Left forelimb (tissue), 1 donor: ENCODE data around the gene DYNLRB2.

ENCODE experiments used
- DNase-seq: peaks from one replicate; pipeline ENCODE4 v3.0.0-alpha.2; 2018; ENCODE audit warnings: low spot score

Gene DYNLRB2

DNA sequence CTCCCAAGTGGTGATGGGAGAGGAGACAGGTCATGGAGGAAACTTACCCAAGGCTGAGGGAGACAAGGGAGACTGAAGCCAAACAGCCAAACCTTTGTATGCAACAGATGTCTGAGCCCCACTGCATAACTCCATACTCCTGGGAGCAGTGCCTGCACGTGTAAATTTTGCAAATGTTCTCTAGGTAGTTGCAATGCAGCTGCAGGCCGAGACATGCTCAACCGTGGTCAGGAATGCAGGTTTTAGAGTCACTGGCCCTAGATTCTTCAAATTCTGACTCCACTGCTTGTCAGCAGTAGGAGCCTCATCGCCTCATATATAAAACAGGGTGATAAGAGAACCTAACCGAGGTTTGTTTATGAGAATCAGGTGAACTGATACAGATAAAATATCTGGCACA, 11.5 kb downstream of the DYNLRB2 start:
- DNase-seq: no peak

DNA sequence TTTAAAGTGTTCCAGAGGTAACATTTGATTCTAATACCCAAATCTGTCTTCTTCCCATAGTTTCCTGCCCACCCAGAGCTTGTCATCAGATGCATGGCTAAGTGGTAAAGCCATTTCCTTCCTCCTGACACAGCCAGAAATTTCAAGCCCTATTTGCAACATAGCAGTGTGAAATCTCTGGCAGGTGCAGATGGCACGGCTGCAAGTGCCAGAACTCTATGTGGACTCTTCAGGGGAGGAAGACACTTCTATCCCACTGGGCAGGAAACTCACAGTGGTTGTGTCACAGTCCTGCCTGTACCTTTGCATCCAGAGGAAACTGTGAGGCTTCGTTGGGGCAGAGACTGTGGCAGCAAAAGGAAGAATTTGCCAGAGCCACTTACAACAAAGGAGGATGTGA, 13.2 kb downstream of the DYNLRB2 start:
- DNase-seq: no peak

DNA sequence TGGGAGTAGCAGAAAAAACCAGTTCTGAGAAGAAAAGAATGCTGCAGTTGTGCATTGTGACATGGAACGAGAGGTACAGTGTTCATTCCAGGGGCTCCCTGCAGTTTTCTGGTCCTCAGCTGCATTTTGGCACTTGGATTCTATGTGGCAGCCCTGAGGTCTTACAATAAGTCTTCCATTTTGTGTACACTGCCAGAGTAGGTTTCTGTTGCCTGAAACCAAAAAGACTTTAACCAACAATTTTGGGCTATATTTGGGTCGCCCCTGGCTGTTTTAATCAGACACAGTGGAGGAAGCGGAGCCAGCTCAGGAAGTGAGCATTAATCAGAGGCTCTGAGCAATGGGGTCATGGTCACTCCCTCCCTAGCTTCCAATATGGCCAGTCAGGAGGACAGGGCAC, 15.7 kb downstream of the DYNLRB2 start:
- no peak for DNase-seq

DNA sequence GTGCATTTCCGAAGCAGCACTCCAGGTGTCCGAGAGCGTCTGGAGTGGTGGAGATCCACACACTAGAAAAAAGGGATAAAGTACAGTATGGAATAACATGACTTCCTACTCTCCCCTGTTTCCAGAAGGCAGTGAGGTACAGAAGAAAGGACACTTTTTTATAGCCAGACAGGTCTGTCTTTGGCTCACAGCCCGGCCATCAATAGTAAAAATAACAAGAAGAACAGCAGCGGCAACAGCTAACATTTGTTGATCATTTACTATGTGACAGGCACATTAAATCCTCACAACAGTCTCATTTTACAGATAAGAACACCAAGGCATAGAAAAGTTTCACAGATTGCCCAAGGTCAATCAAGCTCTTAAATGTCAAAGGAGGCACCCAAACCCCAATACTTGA, 16.2 kb downstream of the DYNLRB2 start:
- DNase-seq: no peak

DNA sequence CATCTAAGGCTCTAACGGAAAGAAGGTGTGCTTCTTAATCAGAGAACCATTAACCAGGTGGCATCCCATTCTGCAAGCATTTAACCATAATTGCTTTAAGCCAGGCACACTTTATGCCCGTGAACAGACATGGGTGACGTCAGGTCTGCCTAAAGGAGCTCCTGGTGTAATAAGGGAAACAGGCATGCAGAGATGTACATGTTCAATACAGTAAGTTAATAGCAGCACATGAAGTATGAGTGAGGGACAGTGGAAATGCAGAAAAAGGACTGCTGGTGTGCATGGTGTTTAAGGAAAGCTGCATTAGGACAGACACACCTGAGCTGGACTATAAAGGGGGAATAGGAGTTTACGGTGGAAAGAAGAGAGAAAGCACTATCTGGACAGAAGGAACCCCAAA, 18.6 kb downstream of the DYNLRB2 start:
- DNase-seq: no peak

DNA sequence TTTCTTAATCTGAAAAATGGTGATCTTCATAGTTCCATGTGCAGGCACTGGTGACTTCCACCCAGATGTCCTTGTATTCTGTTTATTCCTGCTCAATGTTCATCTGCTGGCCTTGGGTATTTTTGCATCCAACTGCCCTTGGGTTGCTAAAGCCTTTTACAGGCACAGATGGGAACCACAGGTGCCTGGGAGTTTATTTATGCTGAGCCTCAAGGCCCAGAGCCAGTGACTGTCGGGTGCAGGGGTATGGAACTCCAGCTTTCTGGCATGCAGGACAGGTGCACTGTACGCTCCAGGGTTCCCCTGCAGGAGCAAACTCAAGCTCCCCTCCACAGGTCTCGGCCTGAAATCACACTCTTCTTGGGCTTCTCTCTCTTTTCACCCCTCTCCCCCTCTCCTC, 22.3 kb downstream of the DYNLRB2 start:
- no peak for DNase-seq

DNA sequence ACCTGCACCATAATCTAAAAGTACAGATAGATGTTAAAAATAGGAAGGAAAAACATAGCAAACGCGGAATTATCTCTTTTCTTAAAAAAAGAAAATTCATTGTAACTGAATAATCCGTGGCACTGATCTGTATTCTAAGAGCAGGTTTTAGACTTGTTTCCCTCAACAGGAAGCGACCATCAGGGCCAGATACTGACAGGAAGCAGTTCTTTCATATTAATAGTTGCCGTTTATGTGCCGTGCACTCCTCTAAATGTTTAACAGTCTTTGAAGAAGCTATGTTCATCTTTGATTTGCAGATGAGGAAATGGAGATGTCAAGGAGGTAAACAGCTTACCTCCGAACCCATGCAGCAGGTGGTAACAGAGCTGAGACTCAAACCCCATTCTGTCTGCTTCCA, 23.6 kb downstream of the DYNLRB2 start:
- DNase-seq: no peak

DNA sequence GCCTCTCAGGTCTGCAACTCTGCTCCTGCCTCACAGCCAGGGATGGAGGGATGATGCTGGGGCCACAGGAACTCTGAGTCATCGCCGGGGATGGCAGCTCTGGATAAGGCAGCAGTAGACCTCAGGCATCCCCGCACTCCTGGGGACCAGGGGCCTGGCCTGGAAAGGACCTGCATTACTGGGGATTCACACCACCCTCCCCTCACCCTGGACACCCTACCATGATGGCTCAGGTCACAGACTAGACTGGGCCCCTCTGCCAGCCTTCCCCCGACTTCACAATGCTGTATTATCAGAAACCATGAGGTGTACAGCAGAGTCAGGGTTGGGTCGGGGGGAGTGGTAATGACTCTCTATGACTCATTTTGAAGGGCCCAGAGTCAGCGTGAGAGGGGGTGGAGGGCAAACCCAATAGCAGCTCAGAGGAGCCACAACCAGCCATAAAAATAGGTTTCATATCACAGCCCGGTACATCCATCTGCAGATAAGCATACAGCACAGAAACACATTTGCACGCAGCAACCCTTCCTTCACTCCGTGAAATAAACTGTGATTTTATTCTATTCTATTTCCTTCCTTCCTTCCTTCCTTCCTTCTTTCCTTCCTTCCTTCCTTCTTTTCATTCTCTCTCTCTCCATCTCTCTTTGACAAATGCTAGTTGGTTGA, 28.8 kb downstream of the DYNLRB2 start:
- no peak for DNase-seq

DNA sequence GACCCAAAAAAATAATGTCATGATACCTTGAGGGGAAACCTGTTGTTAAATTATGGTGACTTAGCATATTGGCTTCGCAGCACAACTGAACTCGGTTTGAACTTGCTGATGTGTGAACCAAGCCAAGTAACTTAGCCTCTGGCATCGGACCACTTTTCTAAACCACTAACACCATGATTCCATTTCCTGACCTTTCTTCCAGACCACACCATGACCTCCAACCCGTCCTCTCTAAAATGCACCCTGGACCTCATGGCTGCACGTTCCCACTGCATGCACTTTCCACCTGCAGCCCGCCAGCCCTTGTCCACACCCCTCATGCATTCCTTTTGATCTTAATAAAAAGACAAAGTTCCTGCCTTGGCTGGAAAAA, 29.3 kb downstream of the DYNLRB2 start:
- DNase-seq: no peak

DNA sequence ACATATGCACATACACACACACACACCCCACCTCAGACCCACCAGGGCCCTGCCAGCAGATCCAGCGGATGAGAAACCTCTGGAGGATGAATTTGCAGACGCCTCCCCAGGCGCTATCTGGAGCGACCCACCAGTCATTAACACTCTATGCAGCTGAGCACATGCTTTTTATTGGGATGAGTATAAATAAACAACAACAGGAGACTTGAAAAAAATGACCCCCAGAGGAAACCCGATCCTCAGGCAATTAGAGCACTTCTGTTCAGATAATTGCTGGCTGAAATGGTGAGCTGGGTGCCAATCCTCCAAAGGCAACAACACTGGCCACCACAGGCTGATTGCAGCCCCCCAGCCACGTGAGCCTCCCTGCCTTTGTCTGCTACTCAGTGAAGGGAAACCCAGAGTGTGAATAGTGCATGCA, 32.9 kb downstream of the DYNLRB2 start:
- no peak for DNase-seq

DNA sequence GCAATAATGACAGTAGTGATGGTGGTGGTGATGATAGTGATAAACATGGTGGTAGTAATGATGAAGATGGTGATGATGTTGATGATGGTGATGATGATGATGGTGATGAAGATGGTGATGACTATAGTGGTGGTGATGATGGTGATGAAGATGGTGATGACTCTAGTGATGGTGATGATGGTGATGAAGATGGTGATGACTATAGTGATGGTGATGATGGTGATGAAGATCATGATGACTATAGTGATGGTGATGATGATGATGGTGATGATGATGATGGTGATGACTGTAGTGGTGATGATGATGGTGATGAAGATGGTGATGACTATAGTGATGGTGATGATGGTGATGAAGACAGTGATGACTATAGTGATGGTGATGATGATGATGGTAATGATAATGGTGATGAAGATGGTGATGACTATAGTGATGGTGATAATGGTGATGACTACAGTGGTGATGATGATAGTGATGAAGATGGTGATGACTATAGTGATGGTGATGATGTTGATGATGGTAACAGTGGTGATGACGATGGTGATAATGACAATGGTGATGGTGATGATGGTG, 35.6 kb downstream of the DYNLRB2 start:
- no peak for DNase-seq

DNA sequence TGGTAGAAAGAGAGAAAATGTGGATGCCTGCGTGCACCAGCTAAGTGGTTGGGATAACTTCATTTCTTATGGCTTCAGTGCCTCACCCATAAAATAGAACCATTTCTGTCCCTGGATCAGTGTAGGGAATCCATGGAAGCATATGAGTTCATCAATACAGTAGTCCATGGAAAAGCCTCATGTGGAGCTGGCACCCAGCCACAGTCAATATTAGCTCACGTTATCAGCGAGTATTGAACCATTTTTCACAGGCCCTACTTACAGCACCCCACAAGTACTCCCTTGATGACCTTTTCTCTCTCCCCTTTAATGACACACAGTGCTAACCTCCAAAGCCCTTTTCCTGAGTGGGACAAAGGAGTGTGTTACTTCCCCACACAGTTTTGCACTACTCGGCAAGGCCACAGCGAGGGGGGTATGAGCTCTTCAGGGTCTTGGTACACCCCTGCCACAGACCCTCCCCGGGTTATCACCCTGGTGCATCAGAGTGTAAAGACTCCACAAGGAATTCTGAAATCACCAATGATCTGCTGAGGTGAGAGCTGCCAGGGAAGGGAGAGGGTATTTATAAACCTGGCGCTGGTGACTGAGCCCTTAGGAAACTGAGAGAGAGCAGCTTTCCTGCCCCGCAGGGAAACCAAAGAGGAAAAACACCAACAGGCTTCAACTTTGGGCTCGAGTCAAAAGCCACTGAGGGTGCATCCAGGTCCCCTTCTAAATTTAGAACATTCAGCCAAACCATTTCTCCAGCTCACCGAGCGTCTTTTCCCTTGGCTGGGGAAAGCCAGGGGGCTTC, 36.9 kb downstream of the DYNLRB2 start:
- no peak for DNase-seq

DNA sequence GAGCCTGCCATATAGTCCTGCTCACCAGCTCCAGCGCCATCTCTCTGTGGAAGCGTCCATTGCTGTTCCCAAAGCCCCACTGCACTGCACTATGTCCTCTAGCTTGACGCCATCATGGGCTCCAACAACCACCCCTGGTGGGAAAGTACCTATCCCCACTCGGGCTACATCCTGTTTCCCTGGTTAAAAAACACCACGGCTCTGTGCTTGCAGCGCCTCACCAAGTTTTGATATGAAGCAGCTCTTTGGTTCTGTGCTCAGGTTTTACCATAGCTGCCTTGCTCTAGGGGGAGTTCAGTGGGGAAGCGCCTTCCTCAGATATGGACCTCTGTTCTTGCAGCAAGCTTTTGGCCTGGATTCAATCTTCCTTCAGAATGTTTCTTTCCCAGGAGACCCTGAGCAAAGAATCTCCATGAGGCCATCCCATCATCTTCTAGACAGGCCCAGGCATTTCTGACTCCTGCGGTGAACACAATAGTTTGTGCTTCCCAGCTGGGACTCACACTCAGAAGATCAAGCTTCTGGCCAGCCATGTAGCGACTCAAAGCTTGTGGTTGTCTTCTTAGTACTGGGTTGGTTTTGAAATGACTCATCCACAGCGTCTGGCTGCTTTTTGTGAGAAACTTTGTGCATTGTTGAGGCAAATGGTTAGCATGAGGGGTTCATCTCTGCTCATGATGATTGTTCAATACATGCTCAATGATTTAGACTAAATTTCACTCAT, 39.5 kb downstream of the DYNLRB2 start:
- DNase-seq: no peak

DNA sequence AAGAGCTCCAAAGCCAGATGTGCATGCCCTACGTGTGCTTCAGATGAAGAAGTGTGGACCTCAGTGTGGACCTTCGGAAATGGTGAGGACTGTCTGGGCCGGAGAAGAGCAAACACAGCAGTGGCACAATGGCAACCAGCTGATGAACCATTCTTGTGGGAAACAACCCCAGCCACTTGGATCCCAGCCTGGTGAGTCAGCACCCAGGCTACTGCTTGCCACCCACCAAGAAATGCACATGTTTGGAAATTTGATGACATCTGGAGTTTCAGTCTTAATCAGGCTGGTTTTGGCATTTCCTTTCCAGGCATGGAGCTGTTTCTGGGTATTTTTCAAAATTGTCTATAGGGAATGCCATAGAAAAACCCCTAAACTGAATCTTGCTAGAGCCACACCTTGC, 42.7 kb downstream of the DYNLRB2 start:
- no peak for DNase-seq

DNA sequence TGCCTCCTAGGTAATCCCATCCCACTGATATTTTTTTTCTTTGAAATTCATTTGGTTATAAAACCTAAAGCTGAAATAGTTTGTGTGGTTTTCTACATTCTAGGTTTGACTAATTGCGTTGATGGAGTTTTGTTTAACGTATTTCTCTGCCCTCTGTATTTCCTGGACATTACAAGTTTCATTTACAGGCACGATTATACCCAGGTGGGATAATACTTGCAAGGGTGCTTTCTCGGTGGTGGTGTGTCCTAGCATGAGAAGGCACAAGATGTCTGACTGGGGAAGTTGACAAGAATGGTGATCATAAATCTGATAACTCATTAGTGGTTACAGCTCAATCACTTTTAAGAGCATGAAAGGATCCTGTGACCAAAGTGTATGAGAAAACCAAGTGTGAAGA, 45.0 kb downstream of the DYNLRB2 start:
- DNase-seq: no peak

DNA sequence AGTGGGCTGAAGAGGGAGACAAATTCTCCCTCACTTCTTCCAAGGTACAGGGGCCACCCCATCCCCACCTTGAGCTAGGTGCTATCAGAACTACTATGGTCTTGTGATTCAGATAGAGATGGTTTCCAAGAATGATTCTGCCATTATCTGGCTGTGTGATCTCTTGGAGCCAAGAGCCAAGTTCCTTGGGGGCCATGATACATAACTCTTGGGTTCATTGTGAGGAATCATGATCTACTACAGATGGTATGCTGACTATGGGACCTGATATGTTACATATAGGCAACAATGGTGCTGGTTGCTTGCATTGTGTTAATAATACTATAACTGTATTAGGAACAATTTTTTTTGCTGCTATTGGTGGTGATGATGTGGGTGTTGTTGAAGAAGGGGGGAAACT, 45.7 kb downstream of the DYNLRB2 start:
- no peak for DNase-seq

DNA sequence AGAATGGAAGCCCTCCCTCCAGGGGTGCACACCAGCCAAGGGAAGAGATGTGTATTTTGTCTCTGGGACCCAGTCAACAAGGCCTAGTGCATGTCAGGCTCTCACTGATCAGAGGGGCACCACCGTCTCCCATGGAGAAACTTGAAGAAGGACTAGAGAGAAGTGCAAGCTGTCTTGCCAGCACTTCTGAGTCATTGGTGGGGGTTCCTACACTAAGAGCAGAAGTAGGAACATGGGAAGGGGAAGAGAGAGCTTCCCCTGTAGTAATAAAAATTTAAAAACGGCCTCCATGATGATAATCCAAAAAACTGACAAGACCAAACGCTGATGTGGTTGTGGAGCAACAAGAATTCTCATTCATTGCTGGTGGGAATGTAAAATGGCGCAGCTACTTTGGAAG, 46.3 kb downstream of the DYNLRB2 start:
- no peak for DNase-seq

DNA sequence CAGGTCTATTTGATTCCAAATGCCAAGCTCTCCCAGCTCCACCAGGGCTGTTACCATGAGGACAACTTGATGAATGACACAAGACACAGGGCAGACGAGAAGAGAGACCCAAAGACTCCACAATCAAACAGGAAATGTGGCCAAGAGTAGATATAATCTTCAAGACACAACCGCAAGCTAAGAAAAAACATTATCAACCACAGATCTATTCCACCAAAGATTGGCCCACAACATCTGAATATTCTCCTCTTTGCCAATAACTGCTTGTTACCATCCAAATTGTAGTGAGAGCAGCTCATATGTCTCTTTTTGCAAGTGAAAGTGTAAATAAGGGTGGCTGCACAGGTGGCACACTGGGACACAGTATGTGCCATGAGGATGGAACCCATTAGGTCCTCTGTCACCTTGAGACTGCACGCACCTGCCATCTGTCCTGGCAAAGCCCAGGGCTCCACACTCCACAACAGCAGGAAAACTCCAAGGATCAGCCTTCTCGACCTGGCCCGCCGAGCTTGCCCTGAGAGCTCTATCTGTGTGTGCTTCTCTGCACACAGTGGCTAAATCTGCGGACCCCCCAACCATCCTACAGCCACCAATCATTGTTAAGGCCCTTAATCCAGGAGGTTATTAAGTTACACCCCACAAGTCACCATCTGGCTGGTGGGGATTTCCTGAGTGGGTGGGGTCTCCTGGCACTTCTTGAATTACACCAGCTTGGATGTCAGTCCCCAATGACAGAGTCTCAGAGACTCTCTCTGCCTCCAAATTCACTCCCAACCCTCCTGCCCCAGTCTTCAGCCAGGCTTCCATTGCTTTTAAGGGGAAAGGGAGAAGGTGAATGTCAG, 50.5 kb downstream of the DYNLRB2 start:
- DNase-seq: no peak

DNA sequence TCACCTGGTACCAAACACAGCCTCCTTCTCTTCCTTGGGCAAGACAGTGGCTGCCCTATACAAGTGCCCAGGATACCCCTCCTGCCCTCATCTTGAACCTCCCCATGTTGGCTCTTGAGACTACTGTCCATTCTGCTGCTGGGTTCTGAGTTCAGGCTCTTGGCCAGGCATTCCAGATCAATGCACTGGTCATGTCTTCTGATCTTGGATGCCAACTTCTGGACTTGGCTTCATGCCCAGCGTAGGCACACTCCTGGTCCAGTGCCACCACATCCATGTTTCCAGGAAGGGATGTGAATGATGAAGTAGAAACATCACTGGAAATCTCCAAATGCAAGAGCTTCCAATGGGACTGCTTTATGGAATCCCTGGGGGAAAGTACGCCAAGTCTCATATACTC, 51.5 kb downstream of the DYNLRB2 start:
- DNase-seq: no peak

DNA sequence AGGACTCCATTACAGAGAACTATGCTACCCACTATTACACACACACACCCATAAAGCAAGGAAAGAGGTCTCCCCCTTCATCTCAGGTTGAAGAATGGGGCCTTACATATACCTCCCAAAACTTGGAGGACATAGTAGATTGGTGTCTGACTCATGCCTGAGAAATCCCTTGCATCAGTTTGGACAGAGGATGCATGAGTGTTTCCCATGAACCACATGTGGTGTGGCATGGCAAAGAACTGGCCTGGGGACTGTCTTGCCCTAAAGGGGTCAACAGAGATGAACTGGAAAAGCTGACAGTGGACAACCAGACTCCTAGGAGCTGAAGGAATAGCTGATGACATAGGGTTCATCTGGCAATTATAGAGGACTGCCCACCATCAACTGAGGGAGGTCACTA, 54.0 kb downstream of the DYNLRB2 start:
- no peak for DNase-seq

DNA sequence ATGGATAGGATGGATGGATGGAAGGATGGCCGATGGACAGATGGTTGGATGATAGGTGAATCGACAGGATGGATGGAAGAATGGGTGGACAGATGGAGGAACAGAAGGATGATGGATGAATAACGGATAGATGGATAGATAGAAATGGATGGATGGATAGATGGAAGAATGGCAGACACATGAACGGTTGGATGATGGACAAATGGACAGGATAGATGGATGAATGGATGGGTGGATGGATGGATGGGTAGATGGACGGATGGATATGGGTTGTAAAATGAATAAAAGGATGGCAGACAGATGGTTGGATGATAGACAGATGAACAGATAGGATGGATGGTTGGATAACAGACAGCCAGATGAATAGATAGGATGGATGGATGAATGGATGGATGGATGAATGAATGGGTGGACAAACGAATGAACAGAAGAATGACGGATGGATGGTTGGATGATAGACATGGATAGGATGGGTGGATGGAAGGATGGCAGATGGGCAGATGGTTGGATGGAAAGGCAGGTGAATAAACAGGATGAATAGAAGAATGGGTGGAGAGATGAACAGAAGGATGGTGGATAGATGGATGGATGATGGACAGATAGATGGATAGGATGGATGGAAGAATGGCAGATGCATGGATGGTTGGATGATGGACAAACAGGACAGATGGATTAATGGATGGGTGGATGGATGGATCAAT, 55.9 kb downstream of the DYNLRB2 start:
- no peak for DNase-seq
